HG02885 (cell line): ENCODE data around the gene LBR.

ENCODE experiments used
- ATAC-seq: cut with Tn5 transposase; IDR thresholded peaks from one replicate; pipeline ENCODE4 v1.9.1; 2021; ENCODE audit warnings: mild to moderate bottlenecking; ENCODE audit not compliant: unreplicated experiment, poor library complexity

Gene LBR

DNA sequence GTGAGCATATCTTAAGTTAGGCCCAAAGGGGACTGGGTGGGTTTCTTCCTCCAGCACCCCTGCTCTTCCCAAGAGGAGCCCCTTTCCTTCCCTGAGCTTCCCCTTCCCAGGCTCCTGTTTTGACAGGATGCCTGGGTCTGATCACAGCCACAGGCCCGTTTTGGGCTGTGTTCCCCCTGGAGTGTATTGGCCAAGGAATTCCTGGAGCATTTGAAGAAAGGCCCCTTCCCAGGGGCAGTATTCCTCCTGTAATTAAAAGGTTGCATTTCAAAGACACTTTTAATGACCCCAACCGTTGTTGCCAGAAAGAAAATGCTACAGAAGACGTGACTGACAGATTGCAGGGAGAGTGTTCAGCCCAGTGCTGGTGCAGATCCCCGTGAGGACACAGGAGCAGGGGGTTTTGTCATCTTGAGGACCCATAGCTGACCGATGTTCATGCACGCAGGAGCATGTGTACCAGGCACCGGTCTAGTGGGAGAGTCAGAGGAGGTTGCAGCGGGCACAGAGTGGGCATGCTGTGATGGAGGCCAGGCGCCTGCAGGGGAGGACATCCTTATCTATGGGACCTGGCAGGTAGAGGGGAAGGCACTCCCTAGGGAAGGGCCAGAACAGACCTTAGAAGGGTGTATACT is 19.3 kb upstream of the LBR start:
- no peak for ATAC-seq

GRCh38 chr1:225446595-225446960 is 18.7 kb upstream of the LBR start:
- ATAC-seq, result no peak

GRCh38 chr1:225445639-225446594 is 18.1 kb upstream of the LBR start:
- ATAC-seq, result no peak

- no peak for ATAC-seq
These were observed 14.3 kb upstream of the LBR start for GRCh38 chr1:225442123-225442505.

GRCh38 chr1:225441314-225442122 is 13.7 kb upstream of the LBR start:
- no peak for ATAC-seq

GRCh38 chr1:225440380-225441221 is 12.8 kb upstream of the LBR start:
- ATAC-seq, result no peak

DNA sequence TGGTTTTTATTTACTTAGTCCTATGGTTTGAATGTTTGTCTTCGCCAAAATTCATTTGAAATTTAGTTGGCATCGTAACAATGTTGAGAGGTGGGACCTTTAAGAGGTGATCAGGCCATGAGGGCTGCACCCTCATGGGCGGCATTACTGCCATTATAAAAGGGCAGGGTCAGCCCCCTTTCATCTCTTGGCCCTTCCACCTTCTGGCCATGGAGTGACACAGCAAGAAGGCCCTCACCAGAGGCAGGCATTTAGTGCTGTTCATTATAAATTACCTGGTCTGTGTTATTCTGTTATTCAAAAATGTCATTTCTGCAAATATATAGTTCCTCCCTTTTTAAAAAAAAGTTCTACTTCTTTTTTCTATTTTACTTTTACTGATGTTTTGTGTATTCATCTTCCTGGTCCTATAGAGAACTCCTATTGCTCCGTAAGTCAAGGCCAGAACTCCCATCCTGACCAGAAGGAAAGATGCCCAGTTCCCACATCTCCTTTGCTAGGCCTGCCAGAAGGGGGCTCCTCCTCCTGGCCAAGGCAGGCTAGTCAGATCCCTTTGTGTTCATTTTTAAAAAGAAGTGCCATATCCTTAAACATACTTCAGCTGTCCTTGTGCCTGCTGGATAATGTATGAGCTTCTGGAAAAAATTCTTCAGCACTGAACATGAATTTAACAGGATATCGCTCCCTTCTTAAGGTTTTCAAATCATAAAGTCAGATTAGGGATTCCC is 10.0 kb upstream of the LBR start:
- no peak for ATAC-seq

DNA sequence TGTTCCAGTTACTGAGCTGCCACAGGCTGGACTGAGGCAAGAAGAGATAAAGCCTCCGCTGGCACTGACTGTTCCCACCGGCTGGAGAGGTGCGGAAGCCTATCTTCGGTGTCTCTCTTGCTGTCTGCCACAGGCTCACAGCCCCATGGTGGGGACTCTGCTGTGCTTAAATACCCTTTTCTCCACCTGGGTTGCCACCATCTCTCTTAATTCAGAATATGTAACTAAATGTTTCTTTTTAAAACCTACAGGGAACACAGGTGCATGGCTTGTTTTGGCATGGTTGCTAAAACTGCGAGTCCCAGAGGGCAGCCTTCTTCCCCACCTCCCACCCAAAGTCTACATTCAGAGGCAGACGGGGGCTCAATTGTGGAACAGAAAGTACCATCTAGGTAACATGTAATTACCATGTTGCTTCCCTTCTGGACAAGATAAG is 8.1 kb upstream of the LBR start:
- ATAC-seq, result peak; percentile 63

GRCh38 chr1:225435487-225435886 is 7.6 kb upstream of the LBR start:
- ATAC-seq, result peak; percentile 28

- ATAC-seq, result no peak
These were observed 7.2 kb upstream of the LBR start for GRCh38 chr1:225435076-225435475.

DNA sequence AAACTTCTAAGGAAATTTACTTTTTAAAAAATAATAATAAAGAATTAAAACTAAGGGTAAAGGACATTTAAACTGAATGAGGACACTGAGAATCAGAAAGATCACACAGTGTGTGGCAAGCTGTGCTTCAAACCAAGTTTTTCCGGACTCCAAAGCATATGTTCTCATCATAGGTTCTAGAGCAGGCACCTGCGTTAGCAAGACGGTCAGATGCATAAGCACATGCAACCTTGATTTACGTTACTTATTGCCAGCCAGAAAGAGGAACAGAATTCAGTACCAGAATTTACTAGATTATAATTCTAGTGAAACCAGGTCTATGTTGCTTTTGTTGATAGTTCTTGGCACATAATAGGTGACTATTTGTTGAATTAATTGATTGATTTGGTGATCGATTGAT is 6.2 kb upstream of the LBR start:
- ATAC-seq, result no peak

GRCh38 chr1:225431081-225431863 is 3.4 kb upstream of the LBR start:
- ATAC-seq, result no peak

DNA sequence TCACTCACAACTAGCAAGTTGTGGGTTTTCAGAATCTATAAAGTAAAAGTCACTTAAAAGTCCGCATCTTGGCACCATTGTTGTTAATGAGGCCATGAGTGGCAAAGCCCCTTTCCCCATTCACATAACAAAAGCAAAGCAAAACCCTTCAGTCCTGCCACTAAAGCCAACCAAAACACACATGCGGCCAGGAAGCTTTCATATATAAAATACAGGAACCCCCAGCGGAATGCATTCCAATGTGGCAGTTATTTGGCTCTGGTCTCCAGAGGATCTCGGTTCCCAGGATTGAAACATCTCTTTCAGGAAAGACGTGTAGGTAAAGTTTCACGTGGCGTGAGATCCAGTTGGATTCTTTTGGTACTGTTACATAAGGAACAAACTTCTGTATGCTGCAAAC is 2.5 kb upstream of the LBR start:
- no peak for ATAC-seq

- ATAC-seq, result no peak
These were observed 1.1 kb upstream of the LBR start for GRCh38 chr1:225428881-225429455.

- ATAC-seq, result peak; percentile 90
These were observed 436 bp upstream of the LBR start for GRCh38 chr1:225428068-225428880.

- peak; percentile 17 for ATAC-seq
These were observed 1.2 kb downstream of the LBR start for GRCh38 chr1:225426395-225427234.
